Cerebellar cortex (tissue), 1 donor: ENCODE measurements around the gene IL4R.
A peak's percentile ranks its signal among the peaks of the same experiment; 100 is the strongest.
"Not testable (repeated sequence)": the region's sequence is repeated elsewhere in the genome, so short reads cannot be mapped to it uniquely, and the experiment has no call there.

Experiments used
- DNase-seq: peaks from one replicate; pipeline ENCODE4 v3.0.0-alpha.2; 2015; ENCODE audit warnings: low spot score

Gene IL4R

DNA sequence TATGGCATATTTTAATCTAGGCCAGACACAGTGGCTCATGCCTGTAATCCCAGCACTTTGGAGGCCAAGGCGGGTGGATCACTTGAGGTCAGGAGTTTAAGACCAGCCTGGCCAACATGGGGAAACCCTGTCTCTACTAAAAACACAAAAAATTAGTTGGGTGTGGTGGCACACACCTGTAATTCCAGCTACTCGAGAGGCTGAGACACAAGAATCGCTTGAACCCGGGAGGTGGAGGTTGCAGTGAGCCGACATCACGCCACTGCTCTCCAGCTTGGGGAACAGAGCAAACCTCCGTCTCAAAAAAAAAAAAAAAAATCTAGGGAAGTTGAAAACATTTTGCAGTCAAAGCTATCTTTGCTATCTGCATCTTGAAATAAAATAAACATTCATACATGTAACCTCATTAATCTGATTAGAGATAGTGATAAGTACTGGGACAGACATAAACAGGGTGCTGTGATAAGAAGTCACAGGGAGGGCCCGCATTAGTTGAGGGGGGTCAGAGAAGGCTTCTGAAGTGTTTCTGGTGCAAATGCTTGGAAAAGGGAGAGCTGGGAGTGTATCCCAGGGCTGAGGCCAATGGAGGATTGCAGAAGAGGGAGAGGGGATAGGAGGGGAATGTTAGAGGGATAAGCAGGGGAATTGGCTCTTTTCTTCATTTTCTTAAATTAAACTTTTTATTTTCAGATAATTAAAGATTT, 15.8 kb downstream of the IL4R start:
- DNase-seq, result not testable (repeated sequence)

- no peak for DNase-seq
Observed at GRCh38 chr16:27330542-27330941, 16.8 kb downstream of the IL4R start.

- no peak for DNase-seq
Observed at GRCh38 chr16:27332105-27332504, 18.3 kb downstream of the IL4R start.

DNA sequence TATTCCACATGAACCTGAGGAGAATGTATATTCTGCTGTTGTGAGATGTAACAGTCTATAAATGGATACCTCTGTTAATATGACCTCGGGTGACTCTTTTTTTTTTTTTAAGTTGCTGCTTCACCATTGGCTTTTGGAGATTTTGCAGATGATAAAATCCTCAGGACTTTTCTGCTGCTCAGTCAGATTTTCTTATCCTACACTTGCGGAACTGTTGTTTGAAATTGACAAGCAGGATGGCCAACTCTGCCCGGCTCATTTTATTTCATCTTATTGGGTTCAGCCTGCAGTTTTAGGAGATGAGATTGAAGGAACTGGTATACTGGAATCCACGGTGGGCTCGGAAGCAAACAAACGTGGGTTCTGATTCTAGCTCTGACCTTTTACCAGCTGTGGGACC, 19.3 kb downstream of the IL4R start:
- no peak for DNase-seq

DNA sequence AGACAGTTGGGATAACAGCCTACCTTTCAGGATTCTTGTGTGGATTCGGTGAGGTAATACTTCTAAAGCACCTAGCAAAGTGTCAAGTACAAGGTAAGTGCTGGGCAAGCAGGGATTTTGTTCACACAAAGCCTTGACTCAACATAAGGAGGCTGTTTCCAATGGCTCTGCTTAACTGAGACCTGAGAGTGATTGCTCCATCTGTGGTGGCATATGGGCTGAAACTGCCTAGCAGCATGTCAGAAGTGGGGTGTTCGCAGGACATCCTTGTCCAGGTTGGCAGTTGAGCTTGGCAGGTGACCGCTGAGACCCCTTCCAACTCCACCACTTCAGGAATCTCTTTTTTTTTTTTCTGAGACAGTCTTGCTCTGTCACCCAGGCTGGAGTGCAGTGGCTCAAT, 19.8 kb downstream of the IL4R start:
- DNase-seq, result peak; percentile 63

DNA sequence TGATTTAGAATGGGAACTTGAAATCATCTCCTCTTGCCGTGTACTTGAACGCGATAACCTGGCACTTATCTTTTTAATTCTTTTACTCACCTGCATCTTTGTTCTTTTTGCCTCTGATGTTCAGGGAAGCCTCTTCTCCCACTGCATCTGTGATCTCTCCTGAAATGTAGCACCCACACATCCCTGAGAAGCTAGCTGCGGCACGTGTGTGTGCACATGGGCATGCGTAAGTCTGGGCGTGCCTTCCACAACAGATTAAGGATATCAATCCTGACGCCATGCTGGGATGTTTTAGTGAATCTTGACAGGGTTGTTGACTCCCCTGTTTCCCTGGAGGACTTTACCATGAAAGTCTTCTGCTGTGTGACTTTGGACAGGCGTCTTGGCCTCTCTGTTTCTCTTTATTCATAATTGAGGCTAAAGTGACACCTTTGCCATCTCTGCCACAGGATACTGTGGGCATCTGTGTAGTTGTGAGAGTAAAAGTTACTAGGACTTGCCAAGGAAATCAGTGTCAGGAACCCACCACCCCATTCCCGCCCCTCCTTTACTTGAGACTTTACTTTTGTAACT, 20.5 kb downstream of the IL4R start:
- no peak for DNase-seq

DNA sequence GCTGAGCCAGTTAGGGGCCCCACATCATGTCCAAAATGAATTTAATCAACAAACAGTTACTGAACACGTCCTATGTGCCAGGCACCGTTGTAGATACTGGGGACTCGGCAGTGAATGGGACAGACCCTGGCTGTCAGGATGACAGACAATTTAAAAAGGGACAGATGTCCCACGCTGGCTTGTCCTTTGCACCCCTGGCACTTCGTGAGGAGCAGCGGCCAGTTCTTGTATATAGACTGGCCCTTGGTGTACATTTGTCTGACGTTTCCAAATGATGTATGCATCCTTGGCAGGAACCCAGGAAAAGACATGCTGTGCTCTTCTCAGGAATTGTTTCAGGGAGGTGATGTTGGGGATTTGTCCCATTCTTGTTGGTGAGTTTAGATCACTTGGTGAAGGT, 21.1 kb downstream of the IL4R start:
- no peak for DNase-seq

GRCh38 chr16:27335349-27336053, 21.7 kb downstream of the IL4R start:
- no peak for DNase-seq

DNA sequence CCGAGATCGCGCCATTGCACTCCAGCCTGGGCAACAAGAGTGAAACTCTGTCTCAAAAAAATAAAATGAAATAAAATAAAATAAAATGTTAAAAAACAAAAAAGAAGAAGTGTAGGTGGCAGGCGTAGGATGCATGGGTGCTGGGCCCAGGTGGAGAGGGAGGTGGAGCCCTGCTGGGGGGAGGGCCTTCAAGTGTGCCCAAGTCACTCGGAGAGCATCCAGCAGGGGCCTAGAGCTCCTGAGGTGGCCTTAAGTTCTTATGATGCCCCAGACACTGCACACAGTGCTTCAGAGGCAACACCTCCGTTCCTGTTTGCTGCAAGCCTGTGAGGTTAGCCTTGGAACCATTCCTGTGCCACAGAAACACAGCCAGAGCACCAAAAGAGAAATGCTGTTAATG, 23.2 kb downstream of the IL4R start:
- no peak for DNase-seq

DNA sequence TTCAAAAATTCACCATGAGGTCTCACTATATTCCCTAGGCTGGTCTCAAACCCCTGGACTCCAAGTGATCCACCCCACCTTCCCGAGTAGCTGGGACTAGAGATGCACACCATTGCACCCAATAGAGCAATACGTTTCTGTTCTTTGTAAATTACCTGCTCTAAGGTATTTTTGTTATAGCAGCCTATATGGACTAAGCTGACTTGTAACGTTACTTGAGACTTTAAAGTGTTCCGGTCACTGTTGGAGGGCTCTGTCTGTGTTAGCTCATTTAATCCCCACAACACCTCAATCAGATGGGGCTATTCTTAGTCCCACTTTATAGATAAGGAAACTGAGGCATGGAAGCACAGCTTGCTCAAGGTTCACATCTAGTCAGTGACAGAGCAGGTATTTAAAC, 25.4 kb downstream of the IL4R start:
- DNase-seq, result no peak

DNA sequence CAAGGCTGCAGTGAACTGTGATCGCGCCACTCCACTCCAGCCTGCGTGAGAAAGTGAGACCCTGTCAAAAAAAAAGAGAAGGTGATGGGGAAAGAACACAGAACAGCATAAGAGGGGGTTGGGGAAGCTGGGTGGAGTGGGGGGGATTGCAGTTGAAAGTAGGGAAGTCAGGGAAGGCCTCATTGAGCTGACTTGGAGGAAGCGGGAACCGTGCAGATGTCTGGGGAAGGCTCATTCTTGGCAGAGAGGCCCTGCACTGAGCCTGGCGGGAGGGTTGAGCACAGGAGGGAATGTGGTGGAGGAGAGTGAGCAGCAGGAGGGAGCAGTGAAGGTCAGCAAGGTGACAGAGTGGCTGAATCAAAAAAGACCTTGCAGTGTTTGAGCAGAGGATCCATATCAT, 26.9 kb downstream of the IL4R start:
- DNase-seq, result no peak

- DNase-seq, result no peak
Observed at GRCh38 chr16:27341549-27341948, 27.8 kb downstream of the IL4R start.

- no peak for DNase-seq
Observed at GRCh38 chr16:27341971-27342370, 28.2 kb downstream of the IL4R start.

DNA sequence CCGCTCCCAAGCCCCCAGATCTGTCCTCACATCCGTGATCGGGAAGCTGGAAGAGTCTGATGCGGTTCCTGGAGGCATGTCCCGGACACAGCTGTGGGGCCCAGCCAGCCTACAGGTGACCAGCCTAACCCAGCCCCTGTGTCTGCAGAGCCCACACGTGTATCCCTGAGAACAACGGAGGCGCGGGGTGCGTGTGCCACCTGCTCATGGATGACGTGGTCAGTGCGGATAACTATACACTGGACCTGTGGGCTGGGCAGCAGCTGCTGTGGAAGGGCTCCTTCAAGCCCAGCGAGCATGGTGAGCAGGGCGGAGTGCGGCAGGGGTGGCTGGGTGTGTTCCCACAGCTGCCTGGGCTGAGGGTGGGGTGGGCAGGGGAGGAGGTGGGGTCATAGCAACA, 30.9 kb downstream of the IL4R start:
- no peak for DNase-seq

DNA sequence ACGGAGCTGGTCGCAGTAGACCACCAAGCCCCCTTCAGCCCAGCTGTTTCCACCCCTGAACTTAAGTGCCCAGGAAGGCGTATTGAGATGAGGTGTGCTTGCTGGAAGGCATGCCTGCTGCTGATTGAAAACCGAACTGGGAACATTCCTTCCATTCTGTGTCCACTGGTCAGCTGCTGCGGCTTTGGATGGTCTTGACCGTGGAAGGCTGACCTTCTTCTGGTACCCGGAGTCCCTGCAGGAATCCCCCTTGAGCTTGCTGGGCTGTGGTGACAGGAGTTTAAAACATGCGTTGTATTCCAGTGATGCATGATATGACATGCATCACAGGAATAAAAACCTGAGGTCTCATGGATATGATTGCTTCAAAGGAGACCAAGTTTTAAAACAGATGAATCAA, 31.4 kb downstream of the IL4R start:
- DNase-seq, result no peak

- no peak for DNase-seq
Observed at GRCh38 chr16:27346819-27347218, 33.0 kb downstream of the IL4R start.

GRCh38 chr16:27347930-27348685, 34.3 kb downstream of the IL4R start:
- no peak for DNase-seq

DNA sequence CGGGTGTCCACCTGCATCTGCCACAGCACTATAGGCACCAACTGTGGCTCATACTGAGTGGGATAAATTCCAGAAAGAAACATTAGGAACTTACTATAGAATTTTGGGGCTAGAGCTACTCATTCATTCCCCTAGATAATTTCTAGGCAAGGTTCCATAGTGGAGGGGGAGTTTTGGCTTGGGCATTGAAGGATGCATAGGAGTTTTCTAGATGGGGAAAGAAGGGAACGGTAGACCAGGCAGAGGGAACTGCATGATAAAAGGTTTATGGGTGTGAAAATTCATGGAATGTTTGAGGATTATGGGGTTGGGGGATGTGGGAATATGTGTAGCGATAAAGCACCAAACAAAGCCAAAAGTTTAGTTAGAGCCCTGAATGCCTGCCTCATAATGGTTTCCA, 35.5 kb downstream of the IL4R start:
- no peak for DNase-seq

DNA sequence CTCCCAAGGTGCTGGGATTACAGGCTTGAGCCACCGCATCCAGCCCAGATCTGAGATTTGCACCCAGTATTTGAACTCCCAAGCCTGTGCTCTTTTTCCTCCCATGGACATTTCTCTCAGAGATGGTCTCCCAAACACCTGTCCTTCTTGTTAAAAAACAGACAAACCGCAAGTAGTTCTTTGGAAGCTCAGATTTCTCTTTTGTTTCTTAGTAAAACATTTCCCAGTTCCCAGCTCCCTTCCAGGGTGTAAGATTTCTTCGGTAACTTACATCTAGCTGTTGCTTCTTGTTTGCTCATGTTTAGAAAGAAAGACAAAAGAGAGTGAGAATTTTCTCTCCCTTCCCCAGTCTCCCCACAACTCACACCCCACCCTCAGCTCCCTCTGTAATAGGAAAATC, 36.2 kb downstream of the IL4R start:
- no peak for DNase-seq

DNA sequence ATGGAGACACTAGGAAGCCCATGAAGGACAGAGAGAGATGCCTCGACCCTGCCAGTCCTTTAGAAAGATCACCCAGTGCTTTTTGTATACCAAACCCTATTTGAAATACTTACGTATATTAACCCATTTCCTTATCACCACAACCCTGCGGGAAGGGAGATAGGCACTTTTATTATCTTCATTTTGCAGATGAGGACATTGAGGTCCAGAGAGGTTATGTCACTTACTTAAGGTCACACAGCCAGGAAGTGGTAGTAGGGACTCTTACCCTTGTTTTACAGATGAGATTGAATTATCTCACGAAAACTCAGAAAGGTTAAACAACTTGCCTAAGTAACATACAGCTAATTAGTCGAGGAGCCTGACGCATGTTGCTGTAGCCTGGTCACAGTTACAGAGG, 38.2 kb downstream of the IL4R start:
- DNase-seq, result no peak

GRCh38 chr16:27353853-27354252, 40.1 kb downstream of the IL4R start:
- DNase-seq, result no peak

DNA sequence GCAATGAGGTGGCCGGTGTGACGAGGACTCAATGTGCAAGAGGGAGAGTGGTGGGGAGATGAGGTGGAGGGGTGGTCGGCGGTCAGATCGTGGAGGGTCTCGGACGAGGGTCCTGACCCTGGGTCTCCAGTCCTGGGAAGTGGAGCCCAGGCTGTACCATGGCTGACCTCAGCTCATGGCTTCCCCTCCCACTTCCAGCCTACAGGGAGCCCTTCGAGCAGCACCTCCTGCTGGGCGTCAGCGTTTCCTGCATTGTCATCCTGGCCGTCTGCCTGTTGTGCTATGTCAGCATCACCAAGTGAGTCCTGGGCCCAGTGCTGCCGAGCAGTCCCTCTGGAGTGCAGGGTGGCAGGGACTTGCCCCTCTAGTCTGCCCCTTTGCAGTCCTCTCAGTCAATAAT, 41.8 kb downstream of the IL4R start:
- DNase-seq, result peak; percentile 12

- no peak for DNase-seq
Observed at GRCh38 chr16:27356794-27357193, 43.0 kb downstream of the IL4R start.
